Liver (tissue), 3 donors: ENCODE measurements around the gene PPP6C.
"Not testable (repeated sequence)": the region's sequence is repeated elsewhere in the genome, so short reads cannot be mapped to it uniquely, and the experiment has no call there.

Source experiments
- CTCF ChIP-seq: fragments of 150-350 bp; IDR thresholded peaks from 2 replicates; pipeline ENCODE4 v1.5.1; 2017; ENCODE audit warnings: improper control_type of control experiment, low read depth, low read length; ENCODE audit not compliant: missing input control
- GABPA ChIP-seq, 2 donors: IDR thresholded peaks in 1 of 2; conservative IDR thresholded peaks in 1 of 2; 2 replicates each; pipeline ENCODE4 v1.6.1; 2016; ENCODE audit warnings: antibody characterized with exemption in 2 of 2, mild to moderate bottlenecking in 1 of 2, moderate library complexity in 1 of 2
- donor health status: healthy.
- donor health status: healthy.

GRCh38 chr9:125114503-125114902 is 75.1 kb downstream of the PPP6C start:
- not testable (repeated sequence) for TF ChIP-seq CTCF; GABPA (IDR thresholded peaks at IDR 0.05 in 1 of 2, conservative IDR thresholded peaks at IDR 0.05 in 1 of 2)
